Sigmoid colon (tissue), 7 donors: ENCODE measurements around the gene TMEM125. TPM values are rescaled to one million over a fixed set of nuclear protein-coding genes. Genes with fewer than 3 reads are reported as not detected.

Experiments
- DNase-seq: peaks from one replicate; pipeline ENCODE4 v3.0.0-alpha.2; 2019
- H3K27ac ChIP-seq, 4 donors: fragments of 200-600 bp; sonication (generic); one replicate each; pipeline ENCODE4 v1.5.1; 2016 to 2019; ENCODE audit warnings: mild to moderate bottlenecking in 1 of 4
- H3K27me3 ChIP-seq, 3 donors: fragments of 200-600 bp; sonication (generic); one replicate each; pipeline ENCODE4 v1.5.1; 2019; ENCODE audit warnings: mild to moderate bottlenecking in 1 of 3
- H3K36me3 ChIP-seq, 4 donors: fragments of 200-600 bp; sonication (generic); one replicate each; pipeline ENCODE4 v1.5.1; 2016 to 2019
- H3K4me1 ChIP-seq, 4 donors: fragments of 200-600 bp; sonication (generic); one replicate each; pipeline ENCODE4 v1.5.1; 2017 to 2019
- H3K4me3 ChIP-seq, 4 donors: fragments of 200-600 bp; sonication (generic); one replicate each; pipeline ENCODE4 v1.5.1; 2017 to 2019; ENCODE audit warnings: mild to moderate bottlenecking in 2 of 4, moderate library complexity in 1 of 4
- H3K9me3 ChIP-seq, 4 donors: fragments of 200-600 bp in 3 of 4; sonication (generic) in 3 of 4; one replicate each; pipeline versions ENCODE4 v1.5.1 to v1.6.1; 2013 to 2019
- EP300 ChIP-seq, 4 donors: sonication (generic); formaldehyde crosslinking; IDR thresholded peaks; one replicate each; pipeline ENCODE4 v1.6.1; 2017; ENCODE audit warnings: antibody characterized with exemption in 4 of 4
- POLR2A ChIP-seq, 2 donors: fragments of 450-650 bp; IDR thresholded peaks; one replicate each; pipeline ENCODE4 v1.6.1; 2016; ENCODE audit warnings: antibody characterized with exemption in 2 of 2, mild to moderate bottlenecking in 2 of 2, moderate library complexity in 2 of 2
- POLR2AphosphoS5 ChIP-seq, 4 donors: sonication (generic); formaldehyde crosslinking; IDR thresholded peaks; one replicate each; pipeline ENCODE4 v1.6.1; 2017; ENCODE audit warnings: antibody characterized with exemption in 4 of 4
- WGBS, 2 donors: extraction: QIAGEN DNeasy Blood & Tissue Kit; methylation state at CpG; one replicate each; pipeline ENCODE4 v1.1.7; 2013; 5-methylcytosine and 5-hydroxymethylcytosine counted together
- intact Hi-C: fragments of 100-400 bp; cut with DNase I; formaldehyde crosslinking; loops from one replicate; pipeline ENCODE4 v1.15.1; 2023
- polyA plus RNA-seq, 3 donors: library from polyadenylated mRNA; stranded (reverse); fragments of 200-250 nt; gene quantifications; one replicate each; pipeline ENCODE4 v1.2.3, GENCODE V29; 2013
- total RNA-seq, 4 donors: library from RNA; depleted of rRNA; stranded (reverse); fragments of >200 nt; gene quantifications; one replicate each; pipeline ENCODE4 v1.1.0, GENCODE V29; 2016
- TF ChIP-seq, protein P1 (sequence below), 4 experiments: fragments of 450-650 bp in 3 of 4; fragments of 200-600 bp in 1 of 4; IDR thresholded peaks; one replicate each; pipeline ENCODE4 v1.5.1; 2016 to 2019; ENCODE audit warnings: antibody characterized with exemption in 4 of 4, mild to moderate bottlenecking in 3 of 4, moderate library complexity in 2 of 4
- donor health status: healthy with polysubstance abuse.
- donor health status: Bipolar disorder and iron deficiency.
- donor health status: healthy.

TMEM125 gene
- total and polyA plus RNA-seq, 7 donors: 29.4 to 41.7 (median 29.6) TPM; not detected in 4

DNA sequence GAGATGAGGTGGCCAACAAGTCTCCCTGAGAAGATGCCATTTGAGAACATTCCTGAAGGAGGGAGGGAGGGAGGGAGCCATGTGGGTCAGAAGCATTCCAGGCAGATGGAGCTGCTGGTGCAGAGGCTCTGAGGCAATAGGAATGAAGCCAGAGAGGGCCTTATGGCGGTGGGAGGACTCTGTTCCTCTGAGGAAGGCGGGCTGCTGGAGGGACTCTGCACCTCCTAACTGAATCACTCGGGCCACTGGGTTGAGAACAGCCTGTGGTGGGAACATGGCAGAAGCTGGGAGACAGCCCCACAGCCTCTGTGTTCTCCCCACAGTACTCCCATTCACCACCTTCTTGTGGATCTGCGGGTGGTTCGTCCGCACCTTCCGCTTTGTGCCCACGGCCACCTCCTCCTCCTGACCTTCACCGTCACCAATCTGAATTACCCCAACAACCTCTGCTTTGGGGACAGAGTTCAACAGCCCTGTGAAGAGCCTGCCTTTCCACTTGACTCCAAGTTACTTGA is 2.4 kb upstream of the TMEM125 start:
- no peak overlapping the region for H3K27ac ChIP-seq
- no peaks in the 10 kb centered on the region for H3K9me3 ChIP-seq
- H3K4me3 ChIP-seq: no peak overlapping the region
- peaks cover 6 to 31% (median 20%) of the 10 kb centered on the region in 3 donors for H3K27me3 ChIP-seq
- intact Hi-C loops: no loop called here
- peaks cover 0 to 8% (median 0%) of the 10 kb centered on the region in 4 donors for H3K4me1 ChIP-seq
- no peaks in the 10 kb centered on the region for H3K36me3 ChIP-seq
- WGBS, 2 donors: 49 to 87% methylated on average over 9 of the region's 9 CpGs
- no peak for DNase-seq
- TF ChIP-seq, protein P1, sequence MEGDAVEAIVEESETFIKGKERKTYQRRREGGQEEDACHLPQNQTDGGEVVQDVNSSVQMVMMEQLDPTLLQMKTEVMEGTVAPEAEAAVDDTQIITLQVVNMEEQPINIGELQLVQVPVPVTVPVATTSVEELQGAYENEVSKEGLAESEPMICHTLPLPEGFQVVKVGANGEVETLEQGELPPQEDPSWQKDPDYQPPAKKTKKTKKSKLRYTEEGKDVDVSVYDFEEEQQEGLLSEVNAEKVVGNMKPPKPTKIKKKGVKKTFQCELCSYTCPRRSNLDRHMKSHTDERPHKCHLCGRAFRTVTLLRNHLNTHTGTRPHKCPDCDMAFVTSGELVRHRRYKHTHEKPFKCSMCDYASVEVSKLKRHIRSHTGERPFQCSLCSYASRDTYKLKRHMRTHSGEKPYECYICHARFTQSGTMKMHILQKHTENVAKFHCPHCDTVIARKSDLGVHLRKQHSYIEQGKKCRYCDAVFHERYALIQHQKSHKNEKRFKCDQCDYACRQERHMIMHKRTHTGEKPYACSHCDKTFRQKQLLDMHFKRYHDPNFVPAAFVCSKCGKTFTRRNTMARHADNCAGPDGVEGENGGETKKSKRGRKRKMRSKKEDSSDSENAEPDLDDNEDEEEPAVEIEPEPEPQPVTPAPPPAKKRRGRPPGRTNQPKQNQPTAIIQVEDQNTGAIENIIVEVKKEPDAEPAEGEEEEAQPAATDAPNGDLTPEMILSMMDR (IDR thresholded peaks at IDR 0.05): no peak
- TF ChIP-seq EP300 (IDR thresholded peaks at IDR 0.05) (no peak), POLR2A (IDR thresholded peaks at IDR 0.05) (no peak), POLR2AphosphoS5 (IDR thresholded peaks at IDR 0.05) (no peak)

DNA sequence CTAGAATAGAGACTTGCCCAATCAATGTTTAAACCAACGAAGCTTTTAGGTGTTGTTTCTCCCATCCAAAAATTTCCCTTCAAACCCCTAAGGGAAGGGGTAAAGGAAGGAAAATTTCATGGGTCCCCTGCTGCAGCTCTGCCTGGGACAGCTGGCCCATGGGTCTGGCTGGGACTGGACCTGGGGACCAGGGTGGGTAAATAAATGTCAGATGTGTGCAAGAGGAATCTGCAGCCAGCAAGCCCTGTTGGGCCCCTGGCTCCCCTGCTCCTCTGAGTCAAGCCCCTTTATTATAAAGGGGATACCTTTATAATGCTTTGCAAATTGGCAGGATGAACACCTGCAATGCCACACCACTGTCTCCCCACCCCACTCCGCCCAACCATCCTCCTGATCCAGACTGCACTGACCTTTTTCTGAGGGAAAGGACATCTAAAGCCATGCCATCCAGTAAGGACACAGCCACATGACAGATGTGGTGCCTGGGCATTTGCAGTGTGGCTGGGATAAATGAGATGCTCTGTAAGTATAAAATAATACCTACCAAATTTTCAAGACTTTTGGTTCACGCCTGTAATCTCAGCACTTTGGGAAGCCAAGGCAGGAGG is 1.9 kb upstream of the TMEM125 start:
- no peak for DNase-seq
- Histone ChIP-seq H3K27ac (no peak overlapping the region), H3K9me3 (no peaks in the 10 kb centered on the region), H3K4me1 (peaks cover 0 to 8% (median 0%) of the 10 kb centered on the region in 4 donors), H3K27me3 (peaks cover 6 to 37% (median 20%) of the 10 kb centered on the region in 3 donors), H3K4me3 (no peak overlapping the region), H3K36me3 (no peaks in the 10 kb centered on the region)
- 66 to 85% methylated on average over 3 of the region's 3 CpGs for WGBS, 2 donors
- TF ChIP-seq POLR2AphosphoS5 (IDR thresholded peaks at IDR 0.05): no peak
- no peak for TF ChIP-seq POLR2A (IDR thresholded peaks at IDR 0.05)
- TF ChIP-seq EP300 (IDR thresholded peaks at IDR 0.05): no peak
- TF ChIP-seq, protein P1 (IDR thresholded peaks at IDR 0.05): no peak
- intact Hi-C loops: no loop called here

DNA sequence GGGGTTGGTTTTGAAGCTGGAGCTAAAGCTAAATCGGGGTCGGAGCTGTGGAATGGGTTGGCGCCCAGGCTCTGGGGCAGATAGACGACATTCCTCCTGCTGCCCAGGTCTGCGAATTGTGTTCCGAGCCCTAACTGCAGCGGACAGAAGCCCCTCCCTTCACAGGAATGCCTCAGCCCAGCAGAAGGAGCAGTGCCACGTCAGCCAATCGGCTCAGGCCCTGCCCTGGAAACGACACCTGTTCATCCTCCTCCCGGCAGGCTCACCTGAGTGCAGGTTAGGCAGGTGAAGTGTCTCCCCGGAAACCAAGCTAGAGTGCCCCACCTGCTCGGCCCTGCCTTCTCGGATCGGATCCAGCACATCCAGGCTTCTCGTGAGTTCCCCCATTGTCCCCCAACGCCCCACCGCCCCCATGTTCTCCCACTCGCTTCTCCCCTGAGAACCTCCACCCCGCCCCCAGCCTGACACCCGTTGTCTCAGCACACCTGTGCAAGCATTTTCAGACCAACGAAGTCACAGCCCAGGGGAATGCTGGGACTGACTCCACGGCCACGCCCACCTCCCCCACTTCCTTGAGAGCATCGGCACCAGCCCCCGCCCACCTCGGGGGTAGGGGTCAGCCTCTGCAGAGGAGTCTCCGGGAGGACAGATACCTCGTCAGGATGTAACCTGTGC is 775 bp downstream of the TMEM125 start:
- Histone ChIP-seq H3K36me3 (no peaks in the 10 kb centered on the region), H3K9me3 (no peaks in the 10 kb centered on the region), H3K4me1 (peaks cover 0 to 8% (median 0%) of the 10 kb centered on the region in 4 donors), H3K27ac (no peak overlapping the region), H3K4me3 (no peak overlapping the region), H3K27me3 (peaks cover 6 to 39% (median 20%) of the 10 kb centered on the region in 3 donors)
- WGBS, 2 donors: 3 to 9% methylated on average over 29 of the region's 29 CpGs
- intact Hi-C loops: no loop called here
- TF ChIP-seq POLR2AphosphoS5 (IDR thresholded peaks at IDR 0.05): no peak
- peak in 1 of 2 donors; percentile 55 for TF ChIP-seq POLR2A (IDR thresholded peaks at IDR 0.05)
- DNase-seq: peak; percentile 50

DNA sequence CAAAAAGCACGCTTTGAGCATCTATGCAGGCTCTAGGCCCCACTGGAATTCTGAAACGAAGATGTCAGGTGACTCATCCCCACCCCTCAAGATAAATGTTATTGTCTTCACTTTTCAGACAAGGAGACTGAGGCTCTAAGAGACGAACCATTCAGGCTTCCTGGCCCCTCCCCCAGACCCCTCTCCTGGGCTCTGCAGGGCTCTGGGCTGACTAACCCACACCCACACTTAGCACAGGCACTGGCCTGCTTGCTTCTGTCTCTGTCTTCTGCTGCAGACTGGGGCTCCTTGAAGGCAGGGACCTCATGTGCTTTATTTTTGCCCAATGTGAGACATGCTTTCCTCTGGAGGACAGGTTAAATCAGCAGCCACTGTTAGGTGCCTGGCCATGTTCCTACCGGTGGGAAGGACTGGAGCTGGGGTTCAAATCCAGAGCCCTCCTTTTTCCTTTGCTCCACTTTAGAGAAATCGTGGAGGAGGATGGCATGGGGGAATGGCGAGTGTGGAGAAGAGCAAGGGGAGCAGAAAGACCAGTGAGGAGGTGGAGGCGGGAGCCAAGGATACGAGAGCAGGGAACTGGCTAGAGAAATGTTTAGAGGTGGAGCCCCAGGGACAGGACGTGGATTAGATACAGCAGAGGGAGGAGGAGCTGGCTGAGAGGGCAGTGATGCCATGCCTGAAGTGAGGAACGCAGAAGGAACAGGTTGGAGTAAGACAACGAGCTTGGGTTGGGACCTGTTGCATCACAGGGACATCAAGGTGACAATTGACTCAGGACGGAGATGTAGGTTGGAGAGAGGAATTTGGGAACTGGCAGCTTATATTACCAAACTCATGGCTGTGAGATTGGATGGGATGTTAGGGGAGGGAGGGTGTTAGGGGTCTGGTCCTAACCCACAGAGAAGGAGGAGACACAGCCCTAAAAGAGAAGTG is 1.7 kb downstream of the TMEM125 start:
- Histone ChIP-seq H3K4me3 (no peak overlapping the region), H3K36me3 (no peaks in the 10 kb centered on the region), H3K27ac (no peak overlapping the region), H3K27me3 (peaks cover 6 to 39% (median 20%) of the 10 kb centered on the region in 3 donors), H3K4me1 (peaks cover 0 to 8% (median 0%) of the 10 kb centered on the region in 4 donors), H3K9me3 (no peaks in the 10 kb centered on the region)
- DNase-seq: peak; percentile 30
- intact Hi-C loops: no loop called here
- TF ChIP-seq, protein P1 (IDR thresholded peaks at IDR 0.05): no peak
- TF ChIP-seq EP300 (IDR thresholded peaks at IDR 0.05) (no peak), POLR2AphosphoS5 (IDR thresholded peaks at IDR 0.05) (no peak), POLR2A (IDR thresholded peaks at IDR 0.05) (no peak)
- 54 to 74% methylated on average over 12 of the region's 12 CpGs for WGBS, 2 donors
